ENCODE results near the gene KDM2A. TPM values are rescaled to one million over a fixed set of nuclear protein-coding genes. Genes with fewer than 3 reads are reported as not detected.
A peak's percentile ranks its signal among the peaks of the same experiment; 100 is the strongest.

KDM2A gene
- total RNA-seq, 1 donor from 2014 or later, result 97.5 TPM

- Mint-ChIP-seq H3K9me3 (no peaks in the 10 kb centered on the region), H3K4me1 (ENCODE audit: unreplicated experiment) (peaks cover 8% of the 10 kb centered on the region), H3K36me3 (no peaks in the 10 kb centered on the region), H3K27me3 (no peaks in the 10 kb centered on the region), H3K4me3 (no peak overlapping the region), H3K27ac (no peak overlapping the region)
- DNase-seq (ENCODE audit: extremely low spot score, unreplicated experiment), result no peak
- TF ChIP-seq CTCF (conservative IDR thresholded peaks at IDR 0.05), result no peak
These were observed 5.8 kb upstream of the KDM2A start for GRCh38 chr11:67113231-67113721.

DNA sequence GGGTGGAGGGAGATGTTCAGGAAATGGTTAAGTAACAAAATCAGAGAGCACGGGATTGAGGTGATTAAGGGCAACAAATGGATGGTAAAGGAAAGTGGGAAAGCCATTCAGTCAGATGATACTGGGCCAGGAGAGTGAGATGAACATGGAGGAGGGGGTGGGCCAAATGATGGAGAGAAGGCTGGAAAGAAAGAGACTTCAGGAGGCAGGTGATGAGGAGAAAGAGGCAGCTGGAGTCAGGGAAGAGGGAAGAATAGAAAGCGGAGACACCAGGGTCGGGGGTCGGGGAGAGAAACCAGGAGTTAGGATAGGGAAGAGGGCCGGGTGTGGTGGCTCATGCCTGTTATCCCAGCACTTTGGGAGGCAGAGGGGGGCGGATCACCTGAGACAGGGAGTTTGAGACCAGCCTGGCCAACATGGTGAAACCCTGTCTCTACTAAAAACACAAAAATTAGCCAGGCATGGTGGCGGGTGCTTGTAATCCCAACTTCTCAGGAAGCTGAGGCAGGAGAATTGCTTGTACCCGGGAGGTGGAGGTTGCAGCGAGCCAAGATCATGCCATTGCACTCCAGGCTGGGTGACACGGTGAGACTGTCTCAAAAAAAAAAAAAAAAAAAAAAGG lies 4.7 kb upstream of the KDM2A start:
- Mint-ChIP-seq H3K4me3 (no peak overlapping the region), H3K9me3 (no peaks in the 10 kb centered on the region), H3K4me1 (ENCODE audit: unreplicated experiment) (peaks cover 8% of the 10 kb centered on the region), H3K36me3 (no peaks in the 10 kb centered on the region), H3K27ac (peak overlapping the region; percentile 48), H3K27me3 (no peaks in the 10 kb centered on the region)
- no peak for TF ChIP-seq CTCF (conservative IDR thresholded peaks at IDR 0.05)
- DNase-seq (ENCODE audit: extremely low spot score, unreplicated experiment), result no peak

DNA sequence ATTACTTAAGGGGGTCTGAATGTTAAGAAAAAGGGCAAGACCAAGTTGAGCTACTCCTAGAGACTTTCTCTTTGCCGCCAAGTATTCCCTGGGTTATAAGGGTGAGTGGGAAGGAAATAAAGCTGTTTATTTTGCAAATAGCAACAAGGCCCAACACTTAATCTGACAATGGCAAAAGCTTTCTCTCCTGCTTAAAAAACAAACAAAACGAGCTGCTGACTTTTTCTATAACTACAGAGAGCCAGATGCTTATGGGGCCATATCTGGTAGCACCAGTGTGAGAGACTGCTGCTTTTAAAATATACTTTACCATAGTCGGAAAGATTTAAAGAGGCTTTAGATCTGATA lies 2.3 kb upstream of the KDM2A start:
- peak overlapping the region; percentile 33 for H3K4me3 Mint-ChIP-seq
- H3K27ac Mint-ChIP-seq, result peak overlapping the region; percentile 93
- H3K27me3 Mint-ChIP-seq, result no peaks in the 10 kb centered on the region

DNA sequence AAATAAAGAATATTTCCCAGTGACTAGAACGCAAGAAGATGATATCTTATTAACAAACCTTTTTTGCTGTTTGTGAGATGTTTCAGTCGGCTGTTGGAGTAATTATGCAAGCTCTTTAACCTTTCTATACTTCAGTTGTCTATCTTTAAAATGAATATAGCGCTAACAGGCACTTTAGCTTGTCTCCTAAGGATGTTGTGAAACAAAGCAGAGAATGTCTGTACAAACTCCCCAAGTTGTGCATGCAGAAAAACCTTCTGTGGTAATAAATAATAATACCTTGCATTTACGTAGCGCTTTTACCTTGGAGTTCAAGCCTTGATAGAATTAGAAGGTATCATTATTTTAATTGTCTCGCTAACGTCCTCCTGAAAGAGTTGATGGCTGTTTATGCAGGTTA lies 1.9 kb upstream of the KDM2A start:
- H3K27ac Mint-ChIP-seq, result peak overlapping the region; percentile 93
- no peaks in the 10 kb centered on the region for H3K9me3 Mint-ChIP-seq
- no peak for TF ChIP-seq CTCF (conservative IDR thresholded peaks at IDR 0.05)
- DNase-seq (ENCODE audit: extremely low spot score, unreplicated experiment), result no peak
- no peaks in the 10 kb centered on the region for H3K27me3 Mint-ChIP-seq
- peaks cover 13% of the 10 kb centered on the region for H3K4me1 Mint-ChIP-seq (ENCODE audit: unreplicated experiment)
- peak overlapping the region; percentile 87 for H3K4me3 Mint-ChIP-seq
- H3K36me3 Mint-ChIP-seq, result no peaks in the 10 kb centered on the region

More for the DNA sequence above, 2.3 kb upstream of the KDM2A start:
- Mint-ChIP-seq H3K36me3 (no peaks in the 10 kb centered on the region), H3K4me1 (ENCODE audit: unreplicated experiment) (peaks cover 13% of the 10 kb centered on the region), H3K9me3 (no peaks in the 10 kb centered on the region)
- no peak for TF ChIP-seq CTCF (conservative IDR thresholded peaks at IDR 0.05)
- no peak for DNase-seq (ENCODE audit: extremely low spot score, unreplicated experiment)

GRCh38 chr11:67117672-67118180 lies 1.3 kb upstream of the KDM2A start:
- H3K36me3 Mint-ChIP-seq, result no peaks in the 10 kb centered on the region
- H3K27ac Mint-ChIP-seq, result peak overlapping the region; percentile 93
- peaks cover 13% of the 10 kb centered on the region for H3K4me1 Mint-ChIP-seq (ENCODE audit: unreplicated experiment)
- no peaks in the 10 kb centered on the region for H3K9me3 Mint-ChIP-seq
- TF ChIP-seq CTCF (conservative IDR thresholded peaks at IDR 0.05), result no peak
- H3K4me3 Mint-ChIP-seq, result peak overlapping the region; percentile 87
- DNase-seq (ENCODE audit: extremely low spot score, unreplicated experiment), result no peak
- no peaks in the 10 kb centered on the region for H3K27me3 Mint-ChIP-seq
